ENCODE data around the gene TRIM8. TPM values are rescaled to one million over a fixed set of nuclear protein-coding genes. Genes with fewer than 3 reads are reported as not detected.
A peak's percentile ranks its signal among the peaks of the same experiment; 100 is the strongest.

The TRIM8 gene
- total and polyA plus RNA-seq, 9 of the 15 experiments (the other 6 are each of a cell fraction or from before 2014, with no cell fraction given), result 1.7 to 26.0 (median 9.1) TPM

DNA sequence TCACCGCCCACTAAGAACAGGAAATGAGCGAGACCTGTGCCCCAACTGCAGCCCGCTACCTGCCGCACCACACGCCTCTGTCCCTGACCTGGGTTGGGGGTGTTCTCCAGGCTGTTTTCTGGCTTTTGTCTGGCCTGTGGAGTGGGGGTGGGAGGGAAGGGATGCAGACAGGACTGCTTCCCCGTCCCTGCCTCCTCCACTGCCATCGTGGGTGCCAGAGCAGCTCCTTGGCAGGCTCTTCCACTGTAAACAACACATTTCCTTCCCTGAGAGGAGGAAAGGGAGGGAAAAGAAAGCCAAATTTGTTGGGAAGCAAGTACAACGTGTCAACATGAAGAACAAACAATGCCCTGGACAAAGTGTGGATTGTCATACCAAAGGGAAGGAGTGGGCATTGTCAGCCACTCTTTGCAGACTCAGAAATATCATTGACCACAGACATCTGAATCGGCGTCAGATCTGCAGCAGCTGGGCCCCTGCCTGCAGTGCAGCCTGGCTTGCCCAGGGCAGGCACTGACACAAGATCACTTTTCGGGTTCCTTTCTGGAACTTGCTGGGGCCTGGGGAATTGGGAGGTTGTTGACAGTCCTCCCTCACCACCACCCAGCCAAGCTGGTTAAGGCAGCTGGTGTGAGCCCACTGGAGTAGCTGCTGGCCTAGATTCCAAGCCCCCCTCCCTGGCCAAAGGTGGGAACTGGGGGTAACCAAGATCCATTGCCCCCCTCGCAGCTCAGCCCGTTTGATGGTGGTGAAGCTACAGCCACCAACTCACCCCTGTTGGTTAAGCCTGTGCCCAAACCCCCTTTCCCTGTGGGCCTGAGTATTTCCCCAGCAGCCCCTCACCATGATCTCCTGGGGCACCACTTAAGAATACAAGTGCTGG is 22.6 kb upstream of the TRIM8 start:
- H3K9me1 ChIP-seq (ENCODE audit: control insufficient read depth, insufficient read depth, low read length), result no peaks in the 10 kb centered on the region
- H3K4me3 ChIP-seq, result no peak overlapping the region
- CTCF ChIA-PET (ENCODE audit: low intra/inter-chr PET ratio), result no interaction called here
- no TSS peak for BruUV-seq (replicated peaks)
- WGBS (ENCODE audit: insufficient coverage, low coverage, missing lambda C conversion rate), result 80% methylated on average over 8 of the region's 13 CpGs
- peaks cover 4% of the 10 kb centered on the region; the same call in 1 of the 3 replicates for H3K36me3 ChIP-seq (ENCODE audit: control insufficient read depth, insufficient read depth, low read length)
- intact Hi-C loops (cut with micrococcal nuclease), result no loop called here
- POLR2A ChIA-PET, result interaction anchor here (0.7 to 1.5 kb wide), 3 partner anchors 14 to 23 kb away, joined by 3 to 4 read pairs (median 3); partner anchors contain the start of gene TRIM8
- FAIRE-seq, result no peak
- H3K4me1 ChIP-seq (replicated peaks in 1 of 2; ENCODE audit: control insufficient read depth in 2 of 2, insufficient read depth in 2 of 2, low read length in 2 of 2), result peaks cover 2 to 25% of the 10 kb centered on the region in 2 experiments; a peak in 3 of 5 replicates
- H3K27me3 ChIP-seq (ENCODE audit: control insufficient read depth in 2 of 2, insufficient read depth in 2 of 2, low read length in 2 of 2), result no peaks in the 10 kb centered on the region
- H2AFZ ChIP-seq (ENCODE audit: low read depth, low read length), result no peak overlapping the region
- H3K79me2 ChIP-seq (ENCODE audit: control insufficient read depth, insufficient read depth, low read length), result no peaks in the 10 kb centered on the region
- in situ Hi-C loops (cut with MboI), result loop anchor here (25.0 kb wide), 1 partner anchor 784 kb away; the partner anchor contains the start of gene KCNIP2
- no peak for DNase-seq (ENCODE audit: extremely low read depth in 1 of 4, low spot score in 3 of 4)
- no peak overlapping the region for H3K27ac ChIP-seq (ENCODE audit: extremely low read depth, low read depth, low read length)
- H4K20me1 ChIP-seq (replicated peaks; ENCODE audit: control insufficient read depth, insufficient read depth, low read length), result no peaks in the 10 kb centered on the region
- ATAC-seq, result no peak
- no peaks in the 10 kb centered on the region for H3K9me3 ChIP-seq (replicated peaks; ENCODE audit: control insufficient read depth, insufficient read depth, low read depth, low read length)
- H3K9ac ChIP-seq (ENCODE audit: insufficient read depth in 1 of 2, low read depth in 2 of 2, low read length in 2 of 2), result peak overlapping the region in 1 of 2 experiments; percentile 61; a peak in 1 of 4 replicates
- H3K4me2 ChIP-seq (ENCODE audit: insufficient read depth, low read length), result no peak overlapping the region
- TF ChIP-seq TCFL5 (CRISPR knock-in tag; conservative IDR thresholded peaks at IDR 0.05) (no peak), ZNF3 (CRISPR knock-in tag; IDR thresholded peaks at IDR 0.05) (no peak), IRF2 (CRISPR knock-in tag; IDR thresholded peaks at IDR 0.05) (no peak), MTA3 (IDR thresholded peaks at IDR 0.05; ENCODE audit: borderline replicate concordance) (no peak), MBD1 (CRISPR knock-in tag; IDR thresholded peaks at IDR 0.05) (no peak), CTBP1 (IDR thresholded peaks at IDR 0.05; ENCODE audit: borderline replicate concordance) (no peak), ZNF143 (CRISPR knock-in tag; IDR thresholded peaks at IDR 0.05) (no peak), NFIC (IDR thresholded peaks at IDR 0.05) (no peak), MAX (CRISPR knock-in tag; IDR thresholded peaks at IDR 0.05) (no peak), HNRNPUL1 (IDR thresholded peaks at IDR 0.05; ENCODE audit: low read length) (no peak), KDM4B (IDR thresholded peaks at IDR 0.05; ENCODE audit: borderline replicate concordance in 2 of 2, low read depth in 1 of 2) (no peak), ZNF133 (CRISPR knock-in tag; IDR thresholded peaks at IDR 0.05) (no peak), SIN3A (IDR thresholded peaks at IDR 0.05; ENCODE audit: borderline replicate concordance in 2 of 2, control insufficient read depth in 1 of 2, low read depth in 2 of 2, low read length in 2 of 2) (no peak), WHSC1 (IDR thresholded peaks at IDR 0.05; ENCODE audit: low read length) (no peak)
- TF ChIP-seq, protein P1, sequence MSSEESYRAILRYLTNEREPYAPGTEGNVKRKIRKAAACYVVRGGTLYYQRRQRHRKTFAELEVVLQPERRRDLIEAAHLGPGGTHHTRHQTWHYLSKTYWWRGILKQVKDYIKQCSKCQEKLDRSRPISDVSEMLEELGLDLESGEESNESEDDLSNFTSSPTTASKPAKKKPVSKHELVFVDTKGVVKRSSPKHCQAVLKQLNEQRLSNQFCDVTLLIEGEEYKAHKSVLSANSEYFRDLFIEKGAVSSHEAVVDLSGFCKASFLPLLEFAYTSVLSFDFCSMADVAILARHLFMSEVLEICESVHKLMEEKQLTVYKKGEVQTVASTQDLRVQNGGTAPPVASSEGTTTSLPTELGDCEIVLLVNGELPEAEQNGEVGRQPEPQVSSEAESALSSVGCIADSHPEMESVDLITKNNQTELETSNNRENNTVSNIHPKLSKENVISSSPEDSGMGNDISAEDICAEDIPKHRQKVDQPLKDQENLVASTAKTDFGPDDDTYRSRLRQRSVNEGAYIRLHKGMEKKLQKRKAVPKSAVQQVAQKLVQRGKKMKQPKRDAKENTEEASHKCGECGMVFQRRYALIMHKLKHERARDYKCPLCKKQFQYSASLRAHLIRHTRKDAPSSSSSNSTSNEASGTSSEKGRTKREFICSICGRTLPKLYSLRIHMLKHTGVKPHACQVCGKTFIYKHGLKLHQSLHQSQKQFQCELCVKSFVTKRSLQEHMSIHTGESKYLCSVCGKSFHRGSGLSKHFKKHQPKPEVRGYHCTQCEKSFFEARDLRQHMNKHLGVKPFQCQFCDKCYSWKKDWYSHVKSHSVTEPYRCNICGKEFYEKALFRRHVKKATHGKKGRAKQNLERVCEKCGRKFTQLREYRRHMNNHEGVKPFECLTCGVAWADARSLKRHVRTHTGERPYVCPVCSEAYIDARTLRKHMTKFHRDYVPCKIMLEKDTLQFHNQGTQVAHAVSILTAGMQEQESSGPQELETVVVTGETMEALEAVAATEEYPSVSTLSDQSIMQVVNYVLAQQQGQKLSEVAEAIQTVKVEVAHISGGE (CRISPR knock-in tag; IDR thresholded peaks at IDR 0.05), result no peak
